Neural cell (in vitro differentiated cells): Measurements from ENCODE around the gene TNK2. TPM values are rescaled to one million over a fixed set of nuclear protein-coding genes. Genes with fewer than 3 reads are reported as not detected.

Experiments used
- H2AFZ ChIP-seq: fragments of 200-600, 300-800 bp; sonication (generic), shearing (Covaris generic); 2 replicates; pipeline ENCODE4 v1.6.0; 2014; ENCODE audit warnings: low read depth, mild to moderate bottlenecking, antibody characterized with exemption, low read length, moderate library complexity
- H3F3A ChIP-seq: fragments of 200-600 bp; shearing (Covaris generic); 2 replicates; pipeline ENCODE4 v1.6.1; 2016; ENCODE audit warnings: mild to moderate bottlenecking, moderate library complexity, mixed read lengths, antibody characterized with exemption, low read length; ENCODE audit not compliant: insufficient read depth, poor library complexity, severe bottlenecking
- H3K27ac ChIP-seq: fragments of 200-600, 300-800 bp; sonication (generic), shearing (Covaris generic); 2 replicates; pipeline ENCODE4 v1.5.1; 2014; ENCODE audit warnings: mild to moderate bottlenecking, low read length, moderate library complexity
- H3K27me3 ChIP-seq: fragments of 300-800, 200-600 bp; sonication (generic), shearing (Covaris generic); 2 replicates; pipeline ENCODE4 v1.6.0; 2014; ENCODE audit warnings: mild to moderate bottlenecking, low read depth, low read length, moderate library complexity; ENCODE audit not compliant: insufficient read depth
- H3K36me3 ChIP-seq: fragments of 300-800, 200-600 bp; sonication (generic), shearing (Covaris generic); 2 replicates; pipeline ENCODE4 v1.5.1; 2014; ENCODE audit warnings: mild to moderate bottlenecking, antibody characterized with exemption, low read length, moderate library complexity; ENCODE audit not compliant: insufficient read depth
- H3K4me2 ChIP-seq: fragments of 300-800, 200-600 bp; sonication (generic), shearing (Covaris generic); 2 replicates; pipeline ENCODE4 v1.6.0; 2014; ENCODE audit warnings: mild to moderate bottlenecking, low read length
- H3K4me3 ChIP-seq: fragments of 300-800, 200-600 bp; sonication (generic), shearing (Covaris generic); 2 replicates; pipeline ENCODE4 v1.5.1; 2014; ENCODE audit warnings: mild to moderate bottlenecking, low read length, moderate library complexity
- H3K79me2 ChIP-seq: fragments of 200-600 bp; shearing (Covaris generic); replicated peaks from 2 replicates; pipeline ENCODE4 v1.6.0; 2014; ENCODE audit warnings: mild to moderate bottlenecking, low read length, moderate library complexity; ENCODE audit not compliant: insufficient read depth
- H3K9ac ChIP-seq: fragments of 300-800, 200-600 bp; sonication (generic), shearing (Covaris generic); 2 replicates; pipeline ENCODE4 v1.6.1; 2016; ENCODE audit warnings: mild to moderate bottlenecking, low read length, mixed read lengths
- H3K9me2 ChIP-seq: fragments of 200-600 bp; shearing (Covaris generic); 2 replicates; pipeline ENCODE4 v1.6.1; 2016; ENCODE audit warnings: mild to moderate bottlenecking, low read length, mixed read lengths; ENCODE audit not compliant: insufficient read depth
- H3K9me3 ChIP-seq: fragments of 200-600, 300-800 bp; sonication (generic), shearing (Covaris generic); 2 replicates; pipeline ENCODE4 v1.6.1; 2016; ENCODE audit warnings: mild to moderate bottlenecking, mixed run types, low read length, moderate library complexity, mixed read lengths
- H4K20me1 ChIP-seq: fragments of 200-600 bp; shearing (Covaris generic); 2 replicates; pipeline ENCODE4 v1.6.1; 2016; ENCODE audit warnings: mild to moderate bottlenecking, mixed run types; ENCODE audit not compliant: insufficient read depth
- CTCF ChIP-seq: fragments of 450-650 bp; IDR thresholded peaks from 2 replicates; pipeline ENCODE4 v1.5.1; 2014; ENCODE audit warnings: antibody characterized with exemption, mild to moderate bottlenecking, moderate library complexity; ENCODE audit not compliant: poor library complexity, severe bottlenecking
- EP300 ChIP-seq: fragments of 450-650 bp; conservative IDR thresholded peaks from 2 replicates; pipeline ENCODE4 v1.6.1; 2014; ENCODE audit warnings: antibody characterized with exemption, mild to moderate bottlenecking, moderate library complexity; ENCODE audit not compliant: poor library complexity, severe bottlenecking
- EZH2 ChIP-seq: fragments of 200-600, 300-800 bp; shearing (Covaris generic), sonication (generic); IDR thresholded peaks from 2 replicates; pipeline ENCODE4 v1.6.1; 2014; ENCODE audit warnings: antibody characterized with exemption, low read length, borderline replicate concordance, mild to moderate bottlenecking; ENCODE audit not compliant: insufficient read depth, poor library complexity, severe bottlenecking
- MXI1 ChIP-seq: fragments of 450-650 bp; conservative IDR thresholded peaks from 2 replicates; pipeline ENCODE4 v1.6.1; 2014; ENCODE audit warnings: antibody characterized with exemption, mild to moderate bottlenecking; ENCODE audit not compliant: poor library complexity, severe bottlenecking
- POLR2AphosphoS5 ChIP-seq: IDR thresholded peaks from 2 replicates; pipeline ENCODE4 v1.6.1; 2012
- RAD21 ChIP-seq: fragments of 450-650 bp; conservative IDR thresholded peaks from 2 replicates; pipeline ENCODE4 v1.6.1; 2014; ENCODE audit warnings: antibody characterized with exemption, mild to moderate bottlenecking, moderate library complexity
- REST ChIP-seq: IDR thresholded peaks from 2 replicates; pipeline ENCODE4 v1.6.1; 2012; ENCODE audit warnings: borderline replicate concordance
- SMC3 ChIP-seq: fragments of 450-650 bp; conservative IDR thresholded peaks from 2 replicates; pipeline ENCODE4 v1.6.1; 2014; ENCODE audit warnings: antibody characterized with exemption, mild to moderate bottlenecking, moderate library complexity; ENCODE audit not compliant: poor library complexity
- TAF1 ChIP-seq: IDR thresholded peaks from 2 replicates; pipeline ENCODE4 v1.6.1; 2012; ENCODE audit warnings: low read depth
- polyA plus RNA-seq: library from polyadenylated mRNA; depleted of rRNA; stranded (reverse); fragments of >200 nt; gene quantifications from 2 replicates; pipeline ENCODE4 v1.2.3, GENCODE V29; 2014

TNK2 gene
- polyA plus RNA-seq, 1 donor from 2014 or later: 16.3 TPM

GRCh38 chr3:195859061-195859845, 49.1 kb downstream of the TNK2 start (continued):
- TF ChIP-seq EZH2: no peak
- TF ChIP-seq SMC3: peak; percentile 52
- TF ChIP-seq TAF1: no peak

GRCh38 chr3:195856410-195857084, 51.8 kb downstream of the TNK2 start:
- no peak for TF ChIP-seq SMC3
- no peak for TF ChIP-seq RAD21
- no peak for TF ChIP-seq REST
- TF ChIP-seq POLR2AphosphoS5: no peak
- TF ChIP-seq MXI1: no peak
- TF ChIP-seq EP300: no peak
- no peak for TF ChIP-seq EZH2
- TF ChIP-seq TAF1: no peak
- no peak for TF ChIP-seq CTCF
- Histone ChIP-seq H4K20me1 (no peaks in the 10 kb centered on the region), H3K9me2 (no peaks in the 10 kb centered on the region), H3K4me3 (no peak overlapping the region), H3K27ac (no peak overlapping the region), H3K9ac (no peak overlapping the region), H3K27me3 (no peaks in the 10 kb centered on the region), H3K4me2 (no peak overlapping the region), H3F3A (no peaks in the 10 kb centered on the region), H2AFZ (no peak overlapping the region), H3K36me3 (no peaks in the 10 kb centered on the region), H3K79me2 (no peaks in the 10 kb centered on the region), H3K9me3 (no peaks in the 10 kb centered on the region)
